ENCODE data around the gene CAPN10.

CAPN10 gene

GRCh38 chr2:240623531-240624010, 37.0 kb downstream of the CAPN10 start:
- DNase-seq (ENCODE audit: low read depth), result no peak

GRCh38 chr2:240624011-240624949, 37.7 kb downstream of the CAPN10 start:
- no peak for DNase-seq (ENCODE audit: low read depth)

GRCh38 chr2:240624950-240625621, 38.6 kb downstream of the CAPN10 start, which contains the start of gene GPR35:
TSS of gene GPR35 (plus strand) at chr2:240625480. CDS start at chr2:240629953, 4,473 bp downstream.
- DNase-seq (ENCODE audit: low read depth), result no peak

- no peak for DNase-seq (ENCODE audit: low read depth)
Measured at GRCh38 chr2:240626531-240627300, 40.2 kb downstream of the CAPN10 start.

- no peak for DNase-seq (ENCODE audit: low read depth)
Measured at GRCh38 chr2:240627736-240628506, 41.4 kb downstream of the CAPN10 start.

- DNase-seq (ENCODE audit: low read depth), result no peak
Measured at GRCh38 chr2:240628507-240628807, 41.9 kb downstream of the CAPN10 start.

- DNase-seq (ENCODE audit: low read depth), result no peak
Measured at GRCh38 chr2:240628808-240629618, 42.5 kb downstream of the CAPN10 start.

- DNase-seq (ENCODE audit: low read depth), result no peak
Measured at GRCh38 chr2:240629619-240629967, 43.1 kb downstream of the CAPN10 start.

- no peak for DNase-seq (ENCODE audit: low read depth)
Measured at GRCh38 chr2:240629968-240630770, 43.6 kb downstream of the CAPN10 start.

- no peak for DNase-seq (ENCODE audit: low read depth)
Measured at GRCh38 chr2:240630771-240631547, 44.4 kb downstream of the CAPN10 start.

- DNase-seq (ENCODE audit: low read depth), result no peak
Measured at GRCh38 chr2:240631548-240632305, 45.2 kb downstream of the CAPN10 start.

GRCh38 chr2:240632306-240632721, 45.8 kb downstream of the CAPN10 start:
- DNase-seq (ENCODE audit: low read depth), result no peak

- DNase-seq (ENCODE audit: low read depth), result no peak
Measured at GRCh38 chr2:240635121-240635997, 48.8 kb downstream of the CAPN10 start.

- DNase-seq (ENCODE audit: low read depth), result no peak
Measured at GRCh38 chr2:240635998-240636547, 49.5 kb downstream of the CAPN10 start.

GRCh38 chr2:240636563-240637115, 50.1 kb downstream of the CAPN10 start:
- DNase-seq (ENCODE audit: low read depth), result no peak

GRCh38 chr2:240637116-240637900, 50.8 kb downstream of the CAPN10 start:
- no peak for DNase-seq (ENCODE audit: low read depth)

Measured in HS-27A (cell line).